Measurements from ENCODE around the gene MAD1L1. TPM values are rescaled to one million over a fixed set of nuclear protein-coding genes. Genes with fewer than 3 reads are reported as not detected.
"Not testable (repeated sequence)": the region's sequence is repeated elsewhere in the genome, so short reads cannot be mapped to it uniquely, and the experiment has no call there.

Gene MAD1L1
- total RNA-seq, 1 donor from 2014 or later = 40.9 TPM

DNA sequence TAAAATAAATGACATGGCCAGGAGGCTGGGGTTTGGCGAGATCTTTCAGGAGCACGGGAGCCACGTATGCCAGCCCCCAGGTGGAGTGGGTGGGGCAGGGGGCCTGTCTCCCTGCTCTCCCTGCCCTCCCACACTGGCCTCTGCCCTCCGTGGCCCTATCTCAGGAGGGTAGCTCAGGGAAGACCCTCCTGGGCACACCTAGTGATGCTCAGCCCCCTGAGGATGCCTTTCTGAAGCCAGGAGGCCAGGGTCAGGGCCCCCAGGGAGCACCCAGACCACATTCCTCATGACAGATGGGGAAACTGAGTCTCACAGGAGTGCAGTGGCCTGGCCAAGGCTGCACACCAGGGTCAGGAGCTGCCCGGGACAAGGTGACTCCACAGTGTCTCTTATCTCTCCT is 339.3 kb downstream of the MAD1L1 start:
- no peak for DNase-seq (ENCODE audit: low read depth)

DNA sequence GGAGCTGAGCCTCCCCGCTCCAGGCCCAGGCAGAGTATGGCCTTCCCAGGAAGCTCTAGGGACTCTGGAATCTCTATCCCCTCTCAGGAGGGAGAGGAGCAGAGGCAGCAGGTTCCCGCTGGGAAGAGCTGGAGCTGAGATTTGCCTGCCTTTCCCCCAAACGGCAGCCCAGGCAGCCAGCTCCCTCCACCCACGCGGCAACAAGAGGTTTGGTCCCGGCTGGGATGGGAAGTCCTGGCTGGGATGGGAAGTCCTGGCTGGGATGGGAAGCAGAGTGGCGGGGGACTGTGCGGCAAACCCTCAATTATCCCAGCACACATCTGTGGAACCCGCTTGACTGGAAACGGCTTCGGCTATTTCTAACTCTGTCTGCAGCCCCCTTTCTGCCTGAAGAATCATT is 339.7 kb downstream of the MAD1L1 start:
- no peak for DNase-seq (ENCODE audit: low read depth)

DNA sequence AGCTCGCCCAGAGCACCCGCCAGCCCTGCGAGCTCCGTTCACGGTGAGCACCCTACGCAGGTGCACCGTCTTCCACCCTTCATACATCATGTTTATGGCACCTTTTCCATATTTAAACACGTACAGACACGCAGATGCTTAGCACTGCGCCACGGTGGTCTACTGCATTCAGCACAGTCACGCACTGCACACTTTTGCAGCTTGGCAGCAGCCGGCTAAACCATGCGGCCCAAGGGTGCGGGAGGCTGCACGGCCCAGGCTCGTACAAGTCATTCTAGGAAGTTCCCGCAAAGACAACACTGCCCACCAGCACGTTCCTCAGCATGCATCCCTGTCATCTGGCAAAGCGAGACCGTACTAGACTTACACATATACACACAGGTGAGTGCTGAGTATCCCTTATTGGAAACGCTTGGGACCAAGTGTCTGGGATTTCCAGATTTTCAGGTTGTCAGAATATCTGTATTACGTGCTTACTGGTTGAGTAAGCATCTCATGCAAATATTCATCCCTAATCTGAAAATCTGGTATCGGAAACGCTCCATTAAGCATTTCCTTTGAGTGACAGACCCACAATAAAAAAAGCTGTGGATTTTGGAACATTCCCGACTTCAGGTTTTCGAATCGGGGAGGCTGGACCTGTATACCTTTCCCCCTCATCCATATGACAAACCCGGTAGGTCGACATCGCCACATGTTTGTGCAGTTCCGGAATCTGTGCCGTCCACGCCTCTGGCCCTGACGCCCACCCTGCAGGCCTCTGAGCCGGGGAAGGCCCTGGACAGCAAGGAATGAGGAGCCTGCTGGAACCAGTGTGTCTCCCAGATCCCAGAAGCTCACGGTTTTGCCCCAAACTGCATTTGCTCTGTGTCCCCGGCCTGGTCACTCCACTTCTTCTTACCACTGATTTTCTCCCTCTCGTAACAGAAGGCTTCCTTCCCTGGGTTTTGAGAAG is 340.5 kb downstream of the MAD1L1 start:
- DNase-seq (ENCODE audit: low read depth) = no peak

DNA sequence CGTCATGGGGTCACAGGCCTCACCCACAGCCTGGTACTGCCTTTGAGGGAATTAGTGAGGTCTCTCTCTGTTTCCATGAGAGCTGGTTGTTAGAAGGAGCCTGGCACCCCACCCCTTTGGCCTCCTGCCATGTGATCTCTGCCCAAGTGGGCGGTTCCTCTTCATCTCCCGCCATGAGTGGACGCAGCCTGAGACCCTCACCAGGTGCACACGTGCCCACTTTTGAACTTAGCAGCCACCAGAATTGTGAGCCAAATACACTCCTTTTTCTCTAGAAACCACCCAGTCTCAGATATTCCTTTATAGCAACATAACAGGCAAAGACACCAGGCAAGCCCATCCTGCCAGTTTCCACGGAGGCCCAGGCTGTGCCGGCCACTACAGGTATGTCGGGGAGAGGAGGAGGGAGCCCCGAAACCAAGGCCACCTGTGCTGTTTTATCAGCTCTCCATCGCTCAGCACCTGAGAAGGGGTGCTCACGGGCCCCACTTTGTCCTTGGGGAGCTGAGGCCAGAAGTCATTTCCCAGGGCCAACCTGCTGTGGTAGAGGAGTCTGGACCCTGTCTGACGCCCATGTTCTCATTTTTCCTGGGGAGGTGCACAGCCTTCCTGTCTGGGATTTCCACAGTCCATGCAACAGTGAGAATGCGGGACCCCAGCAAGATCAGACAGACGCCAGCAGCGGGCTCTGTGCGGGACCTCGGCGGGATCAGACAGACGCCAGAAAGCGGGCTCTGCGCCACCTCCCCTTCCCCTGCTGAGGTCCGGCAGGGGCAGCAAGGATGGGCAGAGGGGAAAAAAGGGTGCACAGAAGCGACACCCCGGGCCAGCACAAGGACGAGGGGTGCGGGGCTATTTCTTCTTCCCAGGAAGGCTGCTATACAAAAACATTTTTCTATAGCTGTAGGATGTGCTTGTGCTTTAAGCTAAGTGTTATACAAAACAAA is 342.2 kb downstream of the MAD1L1 start:
- DNase-seq (ENCODE audit: low read depth) = no peak

DNA sequence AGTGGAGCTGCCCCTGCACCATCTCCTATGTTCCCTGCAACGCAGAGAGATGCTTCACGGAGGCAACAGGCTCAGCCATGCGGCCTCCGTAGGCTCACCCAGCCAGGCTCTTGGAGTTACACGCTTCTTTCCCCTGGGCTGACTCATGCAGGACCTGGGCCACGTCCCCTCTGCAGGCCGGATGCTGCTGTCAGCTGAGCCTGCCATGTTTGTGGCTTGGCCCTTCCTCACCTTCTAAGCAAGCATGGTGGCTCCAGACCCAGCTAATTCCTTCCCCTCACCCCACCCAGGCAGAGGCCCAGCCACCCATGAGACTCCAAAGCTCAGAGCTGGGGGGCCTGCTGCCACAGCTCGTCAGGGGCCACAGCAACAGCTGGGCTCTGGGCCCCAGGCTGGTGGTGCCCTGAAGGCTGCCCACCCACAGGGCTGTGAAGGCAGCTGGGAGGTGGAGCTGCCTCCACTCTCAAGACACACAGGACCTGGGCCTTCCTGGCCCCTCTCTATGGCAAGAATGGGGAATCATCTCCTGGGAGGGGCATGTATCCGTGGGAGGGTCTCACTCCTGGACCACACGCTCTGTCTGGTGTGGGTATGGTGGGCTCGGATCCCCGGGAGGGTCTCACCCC is 343.1 kb downstream of the MAD1L1 start:
- DNase-seq (ENCODE audit: low read depth) = peak; percentile 32

DNA sequence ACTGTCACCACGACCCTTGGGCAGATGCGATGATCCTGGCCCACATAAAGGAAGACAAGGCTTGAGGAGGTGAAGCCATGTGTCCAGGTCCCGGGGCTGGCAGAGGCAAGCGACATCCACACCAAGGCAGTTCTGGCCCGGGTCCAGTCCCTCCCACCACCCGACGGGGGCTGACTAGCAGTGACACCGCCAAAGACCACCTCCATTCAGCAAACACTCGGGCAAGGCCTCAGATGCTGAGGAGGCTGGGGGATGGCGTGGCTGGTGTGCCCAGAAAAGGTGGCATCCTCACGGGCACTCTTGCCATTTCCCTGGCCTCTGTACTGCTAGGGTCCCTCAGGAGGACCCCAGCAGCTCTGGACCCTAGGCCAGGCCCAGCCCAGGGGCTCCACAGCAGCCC is 343.7 kb downstream of the MAD1L1 start:
- no peak for DNase-seq (ENCODE audit: low read depth)

DNA sequence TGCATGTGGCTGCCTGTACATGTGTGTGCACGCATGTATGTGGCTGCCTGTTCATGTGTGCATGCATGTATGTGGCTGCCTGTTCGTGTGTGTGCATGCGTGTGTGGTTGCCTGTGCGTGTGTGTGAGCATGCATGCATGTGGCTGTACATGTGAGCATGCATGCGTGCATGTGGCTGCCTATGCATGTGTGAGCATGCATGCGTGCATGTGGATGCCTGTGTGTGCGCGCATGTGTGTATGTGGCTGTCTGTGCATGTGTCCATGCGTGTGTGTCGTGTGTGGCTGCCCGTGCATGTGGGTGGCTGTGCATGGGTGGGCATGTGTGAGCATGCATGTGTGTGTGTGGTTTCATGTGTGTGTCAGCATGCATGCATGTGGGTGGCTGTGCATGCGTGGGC is 344.3 kb downstream of the MAD1L1 start:
- DNase-seq (ENCODE audit: low read depth) = no peak

DNA sequence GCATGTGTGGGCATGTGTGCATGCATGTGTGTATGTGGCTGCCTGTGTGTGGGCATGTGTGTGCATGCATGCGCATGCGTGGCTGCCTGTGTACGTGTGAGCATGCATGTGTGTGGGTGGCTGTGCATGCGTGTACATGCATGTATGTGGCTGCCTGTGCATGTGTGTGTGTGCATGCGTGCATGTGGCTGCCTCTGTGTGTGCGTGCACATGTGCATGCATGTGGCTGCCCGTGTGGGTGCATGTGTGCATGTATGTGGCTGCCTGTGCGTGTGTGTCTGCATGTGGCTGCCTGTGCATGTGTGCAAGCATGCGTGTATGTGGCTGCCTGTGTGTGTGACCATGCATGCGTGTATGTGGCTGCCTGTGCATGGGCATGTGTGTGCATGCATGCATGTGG is 345.5 kb downstream of the MAD1L1 start:
- DNase-seq (ENCODE audit: low read depth) = no peak

DNA sequence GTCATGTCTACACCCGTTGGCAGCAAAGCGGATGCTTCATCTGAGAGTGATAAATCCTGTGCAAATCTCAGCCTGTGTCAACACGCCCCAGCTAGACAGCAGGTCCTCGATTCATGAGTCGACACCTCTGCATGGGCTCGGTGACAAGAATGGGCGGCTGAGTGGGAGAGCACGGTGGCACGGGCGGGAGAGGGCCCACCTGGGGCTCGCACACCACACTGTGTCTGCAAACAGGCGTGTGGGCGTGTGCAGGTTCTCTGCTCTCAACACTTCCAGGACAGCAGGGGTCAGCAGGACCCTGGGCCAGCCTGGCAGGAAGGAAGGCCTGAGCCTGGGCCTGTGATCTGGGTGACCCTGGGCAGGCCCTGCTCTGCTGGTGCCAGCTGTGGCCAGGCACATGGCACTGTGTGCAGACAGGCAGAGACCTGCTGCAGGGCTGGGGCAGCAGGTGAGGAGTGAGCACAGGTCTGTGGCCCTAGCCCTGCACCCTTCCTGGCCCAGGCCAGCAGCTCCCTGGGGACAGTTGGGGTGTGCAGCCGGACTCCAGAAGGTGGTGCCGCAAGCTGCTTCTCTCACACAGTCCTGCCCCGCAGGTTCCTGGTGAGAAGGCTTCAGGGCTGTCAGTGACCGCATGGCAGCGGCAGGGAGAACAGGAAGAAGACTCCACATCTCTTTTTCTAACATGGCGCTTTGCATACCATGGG is 346.2 kb downstream of the MAD1L1 start:
- no peak for DNase-seq (ENCODE audit: low read depth)

DNA sequence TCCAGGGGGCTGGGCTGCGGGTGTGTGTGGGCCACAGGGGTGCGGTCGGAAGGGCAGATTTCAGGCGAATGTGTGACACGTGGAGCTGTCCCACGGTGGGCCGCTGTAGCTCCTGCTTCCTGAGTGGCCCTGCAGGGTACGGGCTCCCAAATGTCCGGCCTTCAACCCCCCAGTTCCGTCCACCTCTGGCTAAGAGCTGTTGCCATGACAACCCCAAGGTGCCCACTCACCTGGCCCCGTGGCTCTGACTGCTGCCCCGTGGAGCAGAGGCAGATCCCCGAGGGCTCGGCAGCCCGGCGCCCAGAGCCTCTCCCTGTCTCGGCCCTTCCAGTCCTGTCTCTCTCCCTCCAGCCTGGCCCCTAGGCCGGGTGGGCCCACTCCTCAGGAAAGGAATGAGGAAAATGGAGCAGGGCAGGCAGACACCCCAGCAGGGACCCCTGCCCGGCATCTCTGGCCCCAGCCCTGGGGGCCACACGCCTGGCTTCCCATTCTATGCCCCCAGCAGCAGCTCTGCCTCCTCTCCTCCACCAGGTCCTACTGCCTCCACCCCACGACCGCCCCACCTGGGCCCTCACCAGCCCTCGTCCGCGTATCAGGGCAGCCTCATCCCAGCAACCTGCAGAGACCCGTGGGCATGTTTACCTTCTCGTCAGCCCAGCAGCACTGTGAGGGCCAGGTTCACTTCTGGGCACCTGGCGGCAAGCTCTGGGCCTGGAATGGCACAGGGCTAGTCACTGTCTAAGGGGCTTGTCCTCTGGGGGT is 347.1 kb downstream of the MAD1L1 start:
- no peak for DNase-seq (ENCODE audit: low read depth)

DNA sequence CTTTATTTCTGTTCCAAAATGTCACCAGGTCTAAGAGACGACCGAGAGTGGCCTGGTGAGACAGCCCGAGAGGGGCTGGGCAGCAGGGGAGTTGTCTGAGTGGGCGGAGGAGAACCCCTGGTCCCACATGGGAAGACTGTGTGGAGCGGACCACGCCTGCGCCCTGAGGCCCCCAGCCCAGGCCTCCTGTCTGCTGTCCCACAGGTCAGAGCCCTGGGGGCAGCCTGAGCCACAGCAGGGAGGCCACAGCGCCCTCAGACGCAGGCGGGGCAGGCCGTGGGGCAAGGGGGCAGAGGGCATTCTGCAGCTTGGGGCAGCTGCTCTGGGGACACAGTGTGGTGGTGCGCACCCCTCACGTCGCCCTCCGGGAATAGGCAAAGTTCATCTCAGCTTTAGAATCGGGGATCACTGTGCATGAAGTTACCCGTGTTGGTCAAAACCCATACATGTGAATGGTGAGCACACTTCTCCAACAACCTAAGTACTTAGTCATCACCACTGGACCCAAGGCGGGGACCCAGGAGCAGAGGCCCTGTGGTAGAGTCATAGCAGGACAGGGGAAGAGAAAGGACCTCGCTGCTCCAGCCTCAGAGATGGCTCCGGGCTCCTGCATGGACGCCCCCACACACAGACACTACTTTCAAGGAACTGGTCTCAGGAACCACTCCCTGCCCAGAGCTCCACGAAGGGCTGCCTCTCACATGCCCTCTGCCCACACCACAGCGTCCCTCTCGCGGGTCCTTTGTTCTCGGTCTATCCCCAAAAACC is 348.0 kb downstream of the MAD1L1 start:
- no peak for DNase-seq (ENCODE audit: low read depth)

DNA sequence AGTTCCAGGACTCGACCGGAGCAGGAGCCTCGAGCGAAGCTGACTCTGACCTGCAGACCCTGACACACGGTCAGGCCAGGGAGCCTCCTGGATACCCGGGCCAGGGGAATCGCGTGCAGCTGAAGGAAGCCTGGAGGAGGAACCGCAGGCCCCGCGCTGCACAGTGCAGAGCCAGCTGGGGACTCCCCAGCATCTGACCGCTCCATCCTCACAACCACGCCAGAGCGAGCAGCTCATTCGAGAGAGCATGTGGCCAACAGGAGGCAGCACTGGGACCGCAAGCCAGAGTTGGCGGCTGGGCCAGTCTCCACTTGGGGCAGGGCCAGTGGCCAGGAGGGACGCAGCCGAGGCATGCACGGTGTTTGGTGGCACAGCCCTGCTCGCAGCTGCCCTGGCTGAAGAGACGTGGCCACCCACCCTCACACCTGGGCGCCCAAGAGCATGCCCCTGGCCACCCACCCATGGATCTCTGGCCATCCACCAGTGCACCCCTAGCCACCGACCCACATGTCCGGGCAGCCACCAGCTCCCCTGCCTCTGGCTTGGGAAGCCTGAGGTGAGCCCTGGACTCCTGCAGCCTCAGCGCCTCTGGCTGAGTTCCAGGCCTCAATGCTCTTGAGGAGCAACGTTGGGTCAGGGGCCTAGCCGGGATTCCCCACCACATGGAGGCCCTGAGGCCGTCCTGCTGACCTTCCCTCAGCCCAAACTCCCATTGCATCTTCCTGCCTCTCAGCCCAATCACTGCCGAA is 348.7 kb downstream of the MAD1L1 start:
- no peak for DNase-seq (ENCODE audit: low read depth)

DNA sequence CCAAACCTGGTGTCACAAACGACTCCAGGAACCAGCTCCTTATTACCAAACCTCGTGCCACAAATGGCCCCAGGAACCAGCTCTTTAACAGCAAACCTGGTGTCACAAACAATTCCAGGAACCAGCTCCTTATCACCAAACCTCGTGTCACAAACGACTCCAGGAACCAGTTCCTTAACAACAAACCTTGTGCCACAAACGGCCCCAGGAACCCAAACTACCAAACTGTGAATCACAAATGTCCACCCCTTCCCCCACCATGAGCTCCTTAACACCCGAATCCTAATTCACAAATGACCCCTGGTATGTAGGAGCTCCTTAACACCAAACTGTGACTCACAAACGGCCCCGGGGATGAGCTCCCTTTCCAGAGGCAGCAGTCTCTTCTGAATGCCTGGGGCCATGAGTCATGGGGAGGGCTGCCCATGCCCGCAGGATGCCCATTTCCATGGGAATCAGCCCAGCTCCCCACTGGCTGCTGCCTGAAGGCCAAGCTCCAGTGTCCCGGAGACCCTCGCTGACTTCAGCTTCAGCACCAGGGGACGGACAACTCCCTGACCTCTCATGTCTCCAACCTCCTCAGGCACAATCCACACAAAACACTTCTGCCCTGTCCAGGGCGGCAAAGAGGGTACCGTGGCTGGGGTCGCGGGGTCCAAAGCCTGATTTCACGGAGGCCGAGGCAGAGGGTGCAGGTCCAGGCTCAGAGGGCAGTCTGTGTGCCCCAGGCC is 349.5 kb downstream of the MAD1L1 start:
- peak; percentile 94 for DNase-seq (ENCODE audit: low read depth)

DNA sequence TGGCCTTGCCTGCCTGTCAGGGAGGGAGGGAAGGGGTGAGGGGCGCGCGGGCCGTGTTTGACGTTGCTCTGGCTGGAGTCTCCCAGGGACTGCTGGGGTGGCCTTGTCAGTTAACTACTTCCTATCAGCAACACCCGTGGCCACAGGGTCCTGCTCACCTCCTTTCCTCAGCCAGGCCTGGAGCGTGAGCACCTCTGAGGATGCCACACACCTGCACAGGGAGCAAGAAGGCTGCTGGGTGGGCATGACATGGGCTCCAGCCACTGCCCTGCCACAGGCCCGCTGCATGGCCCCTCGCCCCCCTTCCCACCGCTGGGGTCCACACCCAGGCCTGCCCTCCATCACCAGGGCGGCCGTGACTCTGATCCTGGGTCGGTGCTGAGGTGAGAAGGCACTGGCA is 350.3 kb downstream of the MAD1L1 start:
- no peak for DNase-seq (ENCODE audit: low read depth)

DNA sequence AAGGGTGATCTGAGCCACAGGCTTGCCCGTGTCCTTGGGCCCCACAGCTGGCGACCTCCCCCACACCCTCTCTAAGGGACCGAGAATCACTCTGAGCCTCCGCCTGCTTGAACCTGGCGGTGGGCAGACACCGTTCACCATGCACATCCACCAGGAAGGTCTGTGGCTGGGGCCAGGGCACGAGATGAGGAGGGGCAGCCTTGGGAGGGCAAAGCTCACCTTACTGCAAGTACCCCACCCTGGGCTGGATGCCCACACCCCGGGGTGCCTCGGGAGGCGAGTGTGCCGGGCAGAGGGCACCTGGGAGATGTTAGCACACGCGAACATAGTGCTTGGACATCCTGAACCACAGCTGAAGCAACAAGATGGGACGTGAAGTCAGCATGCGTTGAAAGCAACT is 350.8 kb downstream of the MAD1L1 start:
- no peak for DNase-seq (ENCODE audit: low read depth)

DNA sequence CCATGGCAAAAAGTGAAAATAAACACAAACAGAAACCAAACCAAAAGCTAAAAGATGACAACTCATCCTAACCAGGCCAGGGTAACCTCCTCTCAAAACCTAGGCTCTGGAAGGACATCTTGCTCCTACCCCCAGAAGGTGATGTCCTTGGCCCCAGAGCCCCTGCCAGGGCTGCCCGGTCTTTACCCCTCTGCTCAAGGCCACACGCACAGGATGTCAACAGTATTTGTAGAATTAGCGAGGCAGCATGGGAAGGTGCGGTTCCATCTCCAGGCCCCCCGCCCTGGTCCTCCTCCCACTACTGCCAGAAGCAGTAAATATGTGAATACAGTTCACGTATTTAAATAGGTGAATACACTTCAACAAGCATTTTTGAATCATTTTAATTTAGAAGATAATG is 356.1 kb downstream of the MAD1L1 start:
- DNase-seq (ENCODE audit: low read depth) = not testable (repeated sequence)

DNA sequence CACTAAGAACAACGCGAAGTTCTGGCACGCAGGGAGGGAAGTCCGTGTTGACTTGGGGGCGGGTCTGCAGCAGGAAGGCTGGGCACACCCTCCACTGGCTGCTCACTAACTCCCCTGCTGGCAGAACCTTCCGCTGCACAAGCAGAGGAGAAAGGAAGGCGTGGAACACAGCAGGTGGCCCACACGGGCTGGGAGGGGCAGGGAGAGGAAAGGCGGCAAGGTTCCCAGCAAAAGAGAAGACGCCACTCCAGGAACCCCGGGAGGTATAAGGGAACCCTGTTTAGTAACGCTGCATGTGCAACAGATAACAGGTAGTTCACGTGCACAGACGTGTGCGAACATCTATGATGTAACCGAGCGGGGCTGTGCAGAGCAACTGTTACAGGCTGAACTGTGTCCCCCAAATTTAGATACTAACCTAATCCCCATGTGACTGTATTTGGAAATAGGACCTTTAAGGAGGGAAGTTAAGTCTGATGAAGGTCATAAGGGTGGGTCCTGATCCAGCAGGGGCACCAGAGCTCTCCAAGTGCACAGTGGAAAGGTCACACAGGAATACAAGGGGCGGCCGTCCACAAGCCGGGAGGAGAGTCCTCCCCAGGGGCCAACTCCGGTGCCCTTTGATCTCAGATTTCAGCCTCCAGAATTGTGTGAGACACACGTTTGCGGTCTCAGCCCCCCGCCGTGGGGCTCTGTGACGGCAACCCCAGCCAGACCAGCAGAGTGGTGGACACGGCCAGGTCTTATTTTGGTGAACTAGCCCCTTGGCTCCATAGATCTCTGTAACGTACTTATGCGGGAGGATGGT is 357.1 kb downstream of the MAD1L1 start:
- DNase-seq (ENCODE audit: low read depth) = not testable (repeated sequence)
